GM12878 (cell line): ENCODE data around the gene STK10. TPM values are rescaled to one million over a fixed set of nuclear protein-coding genes. Genes with fewer than 3 reads are reported as not detected.

Experiments
- ATAC-seq: fragments of 200-7000 bp; cut with Tn5 transposase; 3 replicates; pipeline ENCODE4 v1.9.1; 2020; ENCODE audit warnings: mild to moderate bottlenecking, moderate library complexity
- BruUV-seq: library from RNA; stranded (reverse); fragments of 400-500 nt; replicated peaks from 2 replicates; lab custom pipeline; 2021; lab: Mats Ljungman, UMichigan
- CTCF ChIA-PET: fragments of 300-600 bp; sonication (Branson Sonifier 250); formaldehyde crosslinking; extraction: SDS; loops from one replicate; lab custom pipeline; 2021; ENCODE audit warnings: inconsistent platforms; lab: Yijun Ruan, JAX
- POLR2A ChIA-PET: fragments of 350-600 bp; formaldehyde crosslinking; extraction: SDS; loops from one replicate; lab custom pipeline; 2021; ENCODE audit warnings: inconsistent platforms; lab: Charles Lee
- RAD21 ChIA-PET: fragments of 300-600 bp; sonication (Branson Sonifier 250); formaldehyde crosslinking; loops from one replicate; lab custom pipeline; 2023; ENCODE audit warnings: antibody characterized with exemption; ENCODE audit not compliant: unreplicated experiment; lab: Charles Lee
- SMC1A ChIA-PET: fragments of 300-600 bp; sonication (Branson Sonifier 250); formaldehyde crosslinking; loops from one replicate; lab custom pipeline; 2023; ENCODE audit not compliant: unreplicated experiment, uncharacterized antibody; lab: Charles Lee
- DNase-seq: peaks from one replicate; pipeline ENCODE4 v3.0.0-alpha.2; 2011; ENCODE audit warnings: low read depth, low spot score
- FAIRE-seq: peaks from 3 replicates; lab custom pipeline; 2011; peaks lifted over from hg19 to GRCh38; lab: Jason Lieb, UNC
- H2AFZ ChIP-seq: 2 replicates; pipeline ENCODE4 v1.6.0; 2011; ENCODE audit warnings: low read depth, low read length, control low read depth; ENCODE audit not compliant: control insufficient read depth
- H3K27ac ChIP-seq: 2 replicates; pipeline ENCODE4 v1.5.1; 2011; ENCODE audit warnings: control low read depth; ENCODE audit not compliant: control insufficient read depth, insufficient read depth
- H3K27me3 ChIP-seq, 2 experiments: replicated peaks in 1 of 2; 2 replicates each; pipeline versions ENCODE4 v1.6.0 to v1.6.1; 2011; ENCODE audit warnings: low read length in 1 of 2; ENCODE audit not compliant: control insufficient read depth in 2 of 2, insufficient read depth in 2 of 2
- H3K36me3 ChIP-seq, 2 experiments: 2 replicates each; pipeline ENCODE4 v1.5.1; 2011; ENCODE audit warnings: low read length in 1 of 2; ENCODE audit not compliant: control insufficient read depth in 2 of 2, insufficient read depth in 2 of 2
- H3K4me1 ChIP-seq: 2 replicates; pipeline ENCODE4 v1.6.1; 2011; ENCODE audit warnings: mild to moderate bottlenecking, low read length, moderate library complexity, mixed read lengths; ENCODE audit not compliant: control insufficient read depth, insufficient read depth
- H3K4me2 ChIP-seq: 2 replicates; pipeline ENCODE4 v1.6.0; 2011; ENCODE audit warnings: control low read depth; ENCODE audit not compliant: control insufficient read depth, insufficient read depth
- H3K4me3 ChIP-seq: fragments of 200-600 bp; sonication (generic); 2 replicates; pipeline ENCODE4 v1.5.1; 2016
- H3K79me2 ChIP-seq: 2 replicates; pipeline ENCODE4 v1.6.0; 2011; ENCODE audit warnings: low read length; ENCODE audit not compliant: control insufficient read depth, insufficient read depth
- H3K9ac ChIP-seq: 2 replicates; pipeline ENCODE4 v1.8.0; 2011; ENCODE audit warnings: low read length, control low read depth, mixed read lengths; ENCODE audit not compliant: control insufficient read depth, insufficient read depth
- H3K9me3 ChIP-seq: replicated peaks from 3 replicates; pipeline ENCODE4 v1.5.1; 2011; ENCODE audit warnings: mild to moderate bottlenecking, low read length; ENCODE audit not compliant: control insufficient read depth, insufficient read depth
- H4K20me1 ChIP-seq: 2 replicates; pipeline ENCODE4 v1.6.0; 2011; ENCODE audit not compliant: control insufficient read depth, insufficient read depth
- CBFB ChIP-seq: IDR thresholded peaks from 2 replicates; pipeline ENCODE4 v1.6.1; 2016; ENCODE audit warnings: antibody characterized with exemption, low read depth
- MEF2B ChIP-seq: fragments of 450-650 bp; IDR thresholded peaks from 2 replicates; pipeline ENCODE4 v1.6.1; 2018; ENCODE audit warnings: mild to moderate bottlenecking, moderate library complexity; ENCODE audit not compliant: partially characterized antibody, poor library complexity, severe bottlenecking
- MTA3 ChIP-seq: IDR thresholded peaks from 2 replicates; pipeline ENCODE4 v1.6.1; 2012; ENCODE audit warnings: low read length, inconsistent platforms, borderline replicate concordance
- RBBP5 ChIP-seq: fragments of 200-600 bp; sonication (generic); conservative IDR thresholded peaks from 2 replicates; pipeline ENCODE4 v1.6.1; 2016
- SREBF2 ChIP-seq: IDR thresholded peaks from 2 replicates; pipeline ENCODE4 v1.6.1; 2012; ENCODE audit warnings: mild to moderate bottlenecking, low read length
- WGBS: methylation state at CpG from one replicate; pipeline ENCODE4 v1.1.6; 2016; ENCODE audit warnings: low lambda C conversion rate; ENCODE audit not compliant: insufficient replicate concordance, insufficient coverage; ENCODE audit errors: missing lambda C conversion rate; 5-methylcytosine and 5-hydroxymethylcytosine counted together
- in situ Hi-C: fragments of 300-500 bp; cut with MboI; formaldehyde crosslinking; loops from 9 replicates; pipeline ENCODE4 v1.14.3; 2018; ENCODE audit warnings: mixed read lengths
- intact Hi-C: fragments of 100-400 bp; cut with micrococcal nuclease; formaldehyde crosslinking; loops from one replicate; pipeline ENCODE4 v1.14.2; 2022; ENCODE audit not compliant: unreplicated experiment
- polyA plus RNA-seq, 11 experiments: library from polyadenylated mRNA; depleted of rRNA in 4 of 11; unstranded in 6 of 11; stranded (reverse) in 5 of 11; fragments of >200 nt; fragmentation: Nextera tagmentation in 4 of 11; fragmentation: Illumina TruSeq in 1 of 11; extraction: Ambion mirVana in 4 of 11; extraction: Trizol in 1 of 11; gene quantifications; 1 replicate in 1 of 11; 2 replicates in 10 of 11; pipeline versions ENCODE4 v1.2.1 to v1.2.3, GENCODE V29; 2011 to 2016; ENCODE audit warnings: inconsistent platforms in 2 of 11, missing spikeins in 2 of 11, low read depth in 1 of 11
- total RNA-seq, 4 experiments: library from RNA; depleted of rRNA in 3 of 4; stranded (reverse); fragments of >200 nt in 3 of 4; fragmentation: Illumina TruSeq in 1 of 4; extraction: Trizol in 1 of 4; gene quantifications; 2 replicates each; pipeline versions ENCODE4 v1.2.1 to v1.2.3, GENCODE V29; 2013 to 2021
- TF ChIP-seq, protein P1 (sequence below): IDR thresholded peaks from 2 replicates; pipeline ENCODE4 v1.6.1; 2012; ENCODE audit warnings: low read depth, low read length, improper control_type of control experiment
- TF ChIP-seq, protein P2 (sequence below): fragments of 450-650 bp; IDR thresholded peaks from 2 replicates; pipeline ENCODE4 v1.6.1; 2017; ENCODE audit warnings: antibody characterized with exemption, mild to moderate bottlenecking, moderate library complexity

Gene STK10
- total and polyA plus RNA-seq, 10 of the 15 experiments (the other 5 are each of a cell fraction or from before 2014, with no cell fraction given): 14.2 to 96.4 (median 50.6) TPM

DNA sequence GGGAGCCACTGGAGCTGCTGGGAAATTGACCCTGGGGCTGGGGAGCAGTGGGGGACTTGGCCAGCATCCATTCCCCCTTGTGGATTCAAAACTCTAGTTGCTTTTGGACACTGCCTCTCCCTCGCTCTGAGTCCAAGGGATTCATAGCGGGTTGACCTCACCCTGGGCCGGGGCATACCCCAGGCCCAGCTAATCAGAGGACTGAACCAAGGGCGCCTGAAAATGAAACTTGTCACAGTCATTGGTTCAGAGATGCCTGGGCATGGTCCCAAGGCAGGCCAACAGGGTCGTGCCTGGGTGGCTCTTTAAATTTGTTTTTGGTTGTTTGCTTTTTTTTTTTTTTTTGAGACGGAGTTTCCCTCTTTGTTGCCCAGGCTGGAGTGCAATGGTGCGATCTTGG is 22.6 kb downstream of the STK10 start (continued):
- TF ChIP-seq MTA3 (no peak), RBBP5 (no peak)
- TF ChIP-seq, protein P1, sequence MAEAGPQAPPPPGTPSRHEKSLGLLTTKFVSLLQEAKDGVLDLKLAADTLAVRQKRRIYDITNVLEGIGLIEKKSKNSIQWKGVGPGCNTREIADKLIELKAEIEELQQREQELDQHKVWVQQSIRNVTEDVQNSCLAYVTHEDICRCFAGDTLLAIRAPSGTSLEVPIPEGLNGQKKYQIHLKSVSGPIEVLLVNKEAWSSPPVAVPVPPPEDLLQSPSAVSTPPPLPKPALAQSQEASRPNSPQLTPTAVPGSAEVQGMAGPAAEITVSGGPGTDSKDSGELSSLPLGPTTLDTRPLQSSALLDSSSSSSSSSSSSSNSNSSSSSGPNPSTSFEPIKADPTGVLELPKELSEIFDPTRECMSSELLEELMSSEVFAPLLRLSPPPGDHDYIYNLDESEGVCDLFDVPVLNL: no peak
- TF ChIP-seq, protein P2, sequence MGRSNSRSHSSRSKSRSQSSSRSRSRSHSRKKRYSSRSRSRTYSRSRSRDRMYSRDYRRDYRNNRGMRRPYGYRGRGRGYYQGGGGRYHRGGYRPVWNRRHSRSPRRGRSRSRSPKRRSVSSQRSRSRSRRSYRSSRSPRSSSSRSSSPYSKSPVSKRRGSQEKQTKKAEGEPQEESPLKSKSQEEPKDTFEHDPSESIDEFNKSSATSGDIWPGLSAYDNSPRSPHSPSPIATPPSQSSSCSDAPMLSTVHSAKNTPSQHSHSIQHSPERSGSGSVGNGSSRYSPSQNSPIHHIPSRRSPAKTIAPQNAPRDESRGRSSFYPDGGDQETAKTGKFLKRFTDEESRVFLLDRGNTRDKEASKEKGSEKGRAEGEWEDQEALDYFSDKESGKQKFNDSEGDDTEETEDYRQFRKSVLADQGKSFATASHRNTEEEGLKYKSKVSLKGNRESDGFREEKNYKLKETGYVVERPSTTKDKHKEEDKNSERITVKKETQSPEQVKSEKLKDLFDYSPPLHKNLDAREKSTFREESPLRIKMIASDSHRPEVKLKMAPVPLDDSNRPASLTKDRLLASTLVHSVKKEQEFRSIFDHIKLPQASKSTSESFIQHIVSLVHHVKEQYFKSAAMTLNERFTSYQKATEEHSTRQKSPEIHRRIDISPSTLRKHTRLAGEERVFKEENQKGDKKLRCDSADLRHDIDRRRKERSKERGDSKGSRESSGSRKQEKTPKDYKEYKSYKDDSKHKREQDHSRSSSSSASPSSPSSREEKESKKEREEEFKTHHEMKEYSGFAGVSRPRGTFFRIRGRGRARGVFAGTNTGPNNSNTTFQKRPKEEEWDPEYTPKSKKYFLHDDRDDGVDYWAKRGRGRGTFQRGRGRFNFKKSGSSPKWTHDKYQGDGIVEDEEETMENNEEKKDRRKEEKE: no peak

DNA sequence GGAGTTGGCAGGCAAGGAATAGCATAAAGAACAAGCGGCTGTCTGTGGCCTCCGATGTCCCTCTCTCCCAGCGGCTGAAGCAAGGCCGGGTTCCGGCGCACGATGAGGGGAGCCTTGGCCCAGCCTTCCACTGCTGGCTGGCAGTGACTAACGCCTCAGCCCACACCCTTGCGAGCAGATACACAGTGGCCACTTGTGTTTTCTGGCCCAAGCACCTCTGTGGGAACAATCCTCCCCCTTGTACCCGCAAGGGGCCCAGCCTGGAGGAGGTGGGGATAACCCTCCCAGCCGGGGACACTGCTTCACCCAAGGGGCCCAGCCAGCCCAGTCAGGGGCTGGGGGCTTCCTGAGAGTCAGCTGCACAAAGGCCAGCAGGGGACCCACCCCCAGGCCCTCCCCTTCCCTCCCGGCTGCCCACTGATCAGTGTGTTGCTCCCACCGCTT is 23.2 kb downstream of the STK10 start:
- Histone ChIP-seq H3K4me2 (no peak overlapping the region), H2AFZ (no peak overlapping the region), H3K4me3 (no peak overlapping the region), H3K9ac (no peak overlapping the region), H3K36me3 (peaks cover 11 to 17% of the 10 kb centered on the region in 2 experiments), H3K4me1 (peaks cover 28% of the 10 kb centered on the region), H4K20me1 (peaks cover 11% of the 10 kb centered on the region), H3K9me3 (no peaks in the 10 kb centered on the region; the same call in 2 of the 3 replicates), H3K79me2 (peaks cover 86% of the 10 kb centered on the region), H3K27ac (peak overlapping the region; percentile 52), H3K27me3 (no peaks in the 10 kb centered on the region)
- intact Hi-C loops (no loop called here), in situ Hi-C loops (no loop called here)
- CTCF ChIA-PET: interaction anchor here (0.6 to 0.9 kb wide), 2 partner anchors 19 to 720 kb away, joined by 3 read pairs; no protein-coding TSS in a partner anchor
- BruUV-seq: no TSS peak
- POLR2A ChIA-PET: interaction anchor here (1.3 to 2.3 kb wide), 3 partner anchors 8 to 53 kb away, joined by 4 to 8 read pairs (median 5); no protein-coding TSS in a partner anchor
- DNase-seq (no peak), FAIRE-seq (no peak), ATAC-seq (peak; percentile 23)
- 95% methylated on average over 13 of the region's 13 CpGs for WGBS
- SMC1A ChIA-PET: interaction anchor here (0.8 to 5.3 kb wide), 5 partner anchors 9 to 48 kb away, joined by 4 to 29 read pairs (median 4); no protein-coding TSS in a partner anchor
- RAD21 ChIA-PET: no interaction called here
- TF ChIP-seq CBFB (no peak), SREBF2 (no peak), MEF2B (no peak)
